ENCODE data around the gene PRPS2.

Gene PRPS2

DNA sequence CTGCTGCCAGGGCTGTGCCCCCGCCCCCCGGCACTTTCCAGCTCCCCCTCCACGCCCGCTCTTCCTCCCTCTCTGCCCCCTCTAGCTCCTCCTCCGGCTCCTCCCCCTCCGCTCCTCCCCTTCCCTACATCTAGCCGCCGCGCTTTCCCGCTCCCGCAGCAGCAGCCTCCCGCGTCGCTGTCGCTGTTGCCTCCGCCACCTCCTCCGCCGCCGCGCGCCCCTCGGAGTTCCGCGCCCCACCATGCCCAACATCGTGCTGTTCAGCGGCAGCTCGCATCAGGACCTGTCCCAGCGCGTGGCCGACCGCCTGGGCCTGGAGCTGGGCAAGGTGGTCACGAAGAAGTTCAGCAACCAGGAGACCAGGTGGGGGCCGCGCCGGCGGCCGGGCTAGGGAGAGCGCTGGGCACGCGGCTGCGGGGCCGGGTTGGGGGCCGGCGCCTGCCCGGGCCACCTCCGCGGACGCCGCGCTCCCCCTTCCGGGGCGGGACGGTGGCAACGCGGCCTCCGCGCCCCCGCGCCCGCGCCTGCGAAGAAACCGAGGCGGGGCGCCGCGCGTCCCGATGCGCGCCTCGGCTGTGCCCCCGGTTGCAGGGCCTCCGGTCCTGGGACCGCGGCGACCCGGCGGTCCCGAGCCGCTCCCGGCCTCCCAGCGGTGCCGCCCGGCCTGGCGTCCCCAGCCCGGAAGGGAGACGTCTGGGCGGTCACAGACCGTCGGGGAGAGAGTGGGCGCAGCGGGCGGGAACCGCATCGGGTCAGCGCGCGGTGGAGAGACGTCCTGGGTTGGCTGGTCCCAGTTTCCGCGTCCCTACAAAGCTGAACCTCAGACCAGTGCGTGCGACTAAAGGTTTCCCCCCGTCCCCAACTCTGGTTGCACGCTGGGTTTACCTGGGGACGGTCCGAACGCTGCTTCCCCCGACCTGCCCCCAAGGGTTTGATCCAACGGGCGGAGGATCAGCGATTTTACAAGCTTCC, at the start of gene PRPS2:
Gene PRPS2, plus strand, starts transcription at position 156 of the 972 bp plus-strand sequence. Its CDS starts 86 bp downstream, at position 242.
- peak; percentile 76 for DNase-seq

DNA sequence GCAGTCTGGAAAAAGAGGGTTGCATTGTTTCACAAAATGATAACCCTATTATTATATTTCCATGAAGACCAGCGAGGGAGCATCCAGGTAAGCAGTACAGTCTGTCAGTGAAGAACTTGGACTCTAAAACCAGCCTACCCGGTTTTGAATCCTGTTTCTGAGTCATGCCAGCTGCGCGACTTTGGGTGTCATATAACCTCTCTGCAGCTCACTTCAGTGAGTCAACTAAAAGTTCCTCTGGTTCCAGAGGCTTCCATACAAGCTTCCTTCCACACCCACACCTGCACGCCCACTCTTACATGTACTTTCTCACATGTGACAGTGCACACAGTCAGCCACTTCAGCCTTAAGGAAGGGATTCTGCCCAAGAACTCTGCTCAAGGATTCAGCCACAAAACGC, 49.8 kb upstream of the PRPS2 start:
- DNase-seq, result no peak

- DNase-seq, result no peak
These were observed 43.8 kb upstream of the PRPS2 start for GRCh38 chrX:12747433-12747832.

DNA sequence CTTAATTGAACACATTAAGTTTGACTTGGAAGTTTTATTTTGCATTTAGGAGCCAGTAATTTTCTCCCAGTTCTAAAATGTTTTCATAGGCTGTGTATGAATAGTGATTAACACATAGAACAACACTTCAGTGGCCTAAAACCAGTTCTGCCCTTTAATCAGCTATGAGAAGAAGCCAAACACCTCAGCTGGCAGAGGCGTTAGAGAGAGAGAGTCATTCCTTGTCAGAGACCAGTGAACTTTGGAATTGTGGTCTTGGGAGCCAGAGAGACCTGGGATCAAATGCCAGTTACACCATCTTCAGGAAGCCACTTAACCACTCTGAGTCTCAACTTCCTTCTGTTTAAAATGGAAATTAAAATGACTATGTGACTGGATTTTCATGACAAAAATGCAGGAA, 39.3 kb upstream of the PRPS2 start:
- DNase-seq, result no peak

GRCh38 chrX:12753366-12753765, 37.8 kb upstream of the PRPS2 start:
- DNase-seq, result no peak

- no peak for DNase-seq
These were observed 32.9 kb upstream of the PRPS2 start for GRCh38 chrX:12758291-12758690.

GRCh38 chrX:12767856-12768255, 23.4 kb upstream of the PRPS2 start:
- DNase-seq, result no peak

DNA sequence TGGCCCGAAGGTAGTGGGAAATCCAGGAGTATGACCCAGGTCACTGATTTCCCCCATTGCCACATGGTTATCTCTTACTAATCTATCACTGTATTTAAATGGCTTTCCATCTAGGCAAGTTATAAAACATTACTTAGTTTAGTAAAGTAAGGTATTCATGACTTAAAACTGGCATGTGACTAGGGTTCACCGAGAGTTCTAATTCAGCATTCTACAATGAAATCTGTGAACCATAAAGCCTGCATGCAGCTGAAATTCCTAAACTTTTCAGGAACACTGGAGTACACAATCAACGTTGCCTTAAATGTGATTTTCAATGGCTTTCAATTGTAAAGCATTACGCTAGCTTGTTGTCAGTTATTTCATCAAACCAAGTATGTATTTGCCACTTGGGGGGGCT, 22.7 kb upstream of the PRPS2 start:
- DNase-seq, result no peak

- no peak for DNase-seq
These were observed 20.8 kb upstream of the PRPS2 start for GRCh38 chrX:12770440-12770839.

- peak; percentile 70 for DNase-seq
These were observed 19.7 kb upstream of the PRPS2 start for GRCh38 chrX:12771445-12772069.

DNA sequence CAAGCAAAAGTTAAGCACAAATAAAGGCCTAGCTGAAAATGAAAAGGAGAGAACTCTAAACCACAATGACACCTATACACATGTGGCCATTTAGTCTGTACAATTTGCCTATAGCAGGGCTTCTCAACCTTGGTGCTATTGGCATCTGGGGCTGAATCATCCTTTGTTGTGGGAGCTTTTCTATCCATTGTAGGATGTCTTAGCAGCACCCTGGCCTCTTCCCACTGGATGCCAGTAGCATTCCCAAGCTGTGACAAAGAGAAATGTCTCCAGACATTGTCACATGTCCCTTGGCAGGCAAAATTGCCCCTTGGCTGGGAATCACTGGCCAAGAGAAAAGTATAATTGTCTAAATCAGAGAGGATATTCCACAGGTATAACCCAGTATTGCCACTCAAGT, 13.5 kb upstream of the PRPS2 start:
- DNase-seq, result no peak

DNA sequence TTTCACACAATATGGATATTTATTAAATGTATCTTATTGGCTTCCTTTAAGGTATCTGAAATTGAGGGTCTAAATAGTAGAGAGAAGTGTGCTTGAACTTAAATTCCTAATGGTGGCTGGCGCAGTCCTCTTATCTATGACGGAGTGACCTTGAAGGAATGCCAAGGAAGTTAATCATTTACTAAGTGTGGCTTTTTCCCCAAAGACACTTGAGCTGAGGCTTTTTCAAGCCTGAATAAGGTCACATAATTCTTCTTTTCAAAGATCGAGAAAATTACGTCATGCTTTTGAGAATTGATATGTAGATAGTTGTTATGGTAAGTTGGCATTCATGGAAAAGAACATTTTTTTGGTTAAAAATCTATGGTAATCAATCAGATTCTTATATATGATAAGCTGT, 11.7 kb upstream of the PRPS2 start:
- no peak for DNase-seq

DNA sequence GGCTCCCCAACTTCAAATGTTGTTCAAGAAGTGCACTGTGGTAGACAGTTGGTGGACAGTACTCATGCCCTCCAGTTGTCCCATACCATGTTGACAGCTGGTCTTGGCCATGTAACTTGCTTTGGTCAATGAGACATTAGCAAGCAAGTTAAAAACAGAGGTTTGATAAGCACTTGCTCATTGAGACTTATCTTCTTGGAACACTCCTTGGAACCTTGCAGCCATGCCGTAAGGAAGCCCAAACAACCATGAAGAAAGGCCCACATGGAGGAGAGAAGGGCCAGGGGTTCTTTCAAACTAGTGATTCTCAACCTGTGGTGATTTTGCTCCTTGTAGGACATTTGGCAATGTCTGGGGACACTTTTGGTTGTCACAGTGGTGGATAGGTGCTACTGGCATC, 2.6 kb upstream of the PRPS2 start:
- DNase-seq, result no peak

DNA sequence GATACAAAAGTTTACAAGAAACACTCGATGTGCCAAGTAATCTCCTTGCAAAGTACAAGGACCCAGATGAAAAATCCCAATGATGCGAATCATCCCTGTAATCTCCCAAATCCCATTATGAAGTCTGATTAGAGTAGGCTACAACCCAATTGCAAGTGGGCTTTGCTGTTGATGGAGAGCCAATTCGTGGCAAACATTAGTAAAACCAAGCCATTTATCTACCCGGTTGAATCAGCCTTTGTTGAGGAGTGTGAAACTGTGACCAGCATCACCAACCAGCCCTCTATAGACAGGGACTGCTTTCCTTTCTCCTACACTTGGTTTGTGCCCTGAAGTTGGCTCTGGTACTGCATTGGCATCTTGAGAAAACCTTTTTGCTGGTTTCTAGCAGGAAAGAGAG, 1.2 kb upstream of the PRPS2 start:
- no peak for DNase-seq

DNA sequence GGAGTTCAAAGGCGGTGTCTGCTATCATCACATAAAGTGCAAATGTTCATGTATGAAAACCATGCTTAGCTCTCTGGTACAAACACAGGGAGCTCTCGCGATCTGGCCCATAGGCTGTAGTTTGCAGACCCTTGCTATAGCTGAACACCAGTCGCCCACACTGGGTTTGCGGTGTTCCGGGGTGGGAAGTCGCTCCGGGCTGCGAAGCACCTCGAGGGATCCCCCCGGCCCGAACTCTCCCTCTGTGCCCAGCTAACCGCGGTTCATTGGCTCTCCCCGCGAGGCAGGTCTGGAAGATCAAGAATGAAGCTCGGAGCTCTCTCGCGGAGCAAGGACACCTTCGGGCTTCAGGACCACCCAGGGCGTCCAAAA, 341 bp upstream of the PRPS2 start:
- no peak for DNase-seq

DNA sequence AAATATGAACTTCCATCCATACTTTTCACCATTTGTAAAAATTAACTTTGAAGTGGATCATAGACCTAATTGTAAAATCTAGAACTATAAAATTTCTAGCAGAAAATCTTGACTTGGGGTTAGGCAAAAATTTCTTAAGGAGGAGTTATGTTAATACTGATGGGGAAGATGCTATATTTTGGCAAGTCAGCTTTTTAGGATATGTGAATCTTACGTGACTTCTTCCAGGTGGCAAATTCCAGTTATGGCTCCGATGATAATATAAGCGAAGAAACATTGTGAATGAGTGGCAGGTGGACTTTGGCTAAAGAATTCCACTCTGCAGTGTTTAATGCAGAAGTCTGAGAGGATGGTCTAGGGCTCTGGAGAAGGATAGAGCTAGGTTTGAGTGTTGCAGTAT, 1.5 kb downstream of the PRPS2 start:
- DNase-seq, result no peak

GRCh38 chrX:12794654-12795053, 3.4 kb downstream of the PRPS2 start:
- DNase-seq, result no peak

DNA sequence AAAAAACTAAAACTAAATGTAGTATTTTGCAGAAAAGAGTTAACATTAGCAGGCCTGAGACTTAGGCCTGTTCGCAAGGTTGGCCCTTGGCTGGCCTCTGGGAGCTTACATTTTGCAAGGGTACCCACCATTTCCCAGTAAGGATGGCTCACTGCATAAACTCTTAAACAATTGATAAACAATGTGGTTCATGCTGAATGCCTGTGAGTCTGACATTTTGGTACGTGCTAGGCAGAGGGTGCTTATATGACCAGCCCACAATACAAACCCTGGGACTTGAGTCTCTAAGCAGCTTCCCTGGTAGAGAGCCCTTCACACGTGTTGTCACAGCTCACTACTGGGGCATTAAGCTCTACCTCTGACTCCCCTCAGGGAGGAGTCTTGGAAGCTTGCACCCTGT, 7.4 kb downstream of the PRPS2 start:
- DNase-seq, result no peak

DNA sequence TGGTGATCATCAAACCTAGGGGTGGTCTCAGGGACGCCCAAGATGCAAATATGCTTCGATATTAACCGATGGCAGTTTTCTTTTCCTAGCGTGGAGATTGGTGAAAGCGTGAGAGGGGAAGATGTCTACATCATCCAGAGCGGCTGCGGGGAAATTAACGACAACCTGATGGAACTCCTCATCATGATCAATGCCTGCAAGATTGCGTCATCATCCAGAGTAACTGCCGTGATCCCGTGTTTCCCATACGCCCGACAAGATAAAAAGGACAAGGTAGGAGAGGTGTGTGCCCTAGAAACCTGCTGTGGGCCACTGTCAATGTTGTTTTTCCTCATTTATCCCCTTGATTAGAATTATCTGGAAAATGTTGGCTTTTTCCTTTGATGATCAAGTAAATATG, 7.9 kb downstream of the PRPS2 start:
- DNase-seq, result no peak

DNA sequence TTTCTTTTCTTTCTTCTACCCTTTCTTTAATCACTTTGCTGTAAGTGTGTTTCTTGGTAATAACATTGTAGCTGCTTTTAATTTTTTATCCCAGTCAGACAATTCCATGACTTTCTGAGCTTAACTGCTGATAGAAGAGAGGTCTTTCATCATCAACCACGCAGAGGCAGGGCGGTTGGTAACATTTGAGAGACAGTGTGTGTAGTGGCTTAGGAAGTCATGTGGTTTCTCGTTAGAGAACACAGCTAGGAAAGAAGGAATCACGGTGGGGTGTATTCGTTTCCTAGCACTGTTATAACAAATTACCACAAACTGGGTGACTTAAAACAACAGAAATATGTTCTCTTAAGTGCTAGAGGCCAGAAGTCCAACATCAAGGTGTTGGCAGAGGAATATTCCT, 11.5 kb downstream of the PRPS2 start:
- no peak for DNase-seq

DNA sequence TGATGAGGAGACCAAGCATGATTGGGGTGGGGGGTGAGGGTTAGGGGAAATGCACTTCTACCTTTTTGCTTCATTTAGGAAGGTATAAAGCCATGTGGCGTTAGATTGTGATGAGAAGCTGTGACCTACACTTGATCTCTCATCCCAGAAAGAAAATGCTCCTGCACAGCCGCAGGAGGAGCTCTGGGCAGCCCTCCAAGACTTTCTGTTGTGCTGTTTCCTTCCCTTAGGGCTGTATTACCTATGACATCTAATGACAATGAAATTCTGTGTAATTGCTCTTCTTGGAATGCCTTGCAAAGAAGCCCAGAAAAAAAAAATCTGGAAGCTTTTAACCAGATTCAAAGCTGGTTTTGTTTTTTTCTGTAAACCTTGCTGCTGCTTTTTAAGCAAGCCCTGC, 13.4 kb downstream of the PRPS2 start:
- no peak for DNase-seq

- DNase-seq, result no peak
These were observed 14.1 kb downstream of the PRPS2 start for GRCh38 chrX:12805333-12805732.

DNA sequence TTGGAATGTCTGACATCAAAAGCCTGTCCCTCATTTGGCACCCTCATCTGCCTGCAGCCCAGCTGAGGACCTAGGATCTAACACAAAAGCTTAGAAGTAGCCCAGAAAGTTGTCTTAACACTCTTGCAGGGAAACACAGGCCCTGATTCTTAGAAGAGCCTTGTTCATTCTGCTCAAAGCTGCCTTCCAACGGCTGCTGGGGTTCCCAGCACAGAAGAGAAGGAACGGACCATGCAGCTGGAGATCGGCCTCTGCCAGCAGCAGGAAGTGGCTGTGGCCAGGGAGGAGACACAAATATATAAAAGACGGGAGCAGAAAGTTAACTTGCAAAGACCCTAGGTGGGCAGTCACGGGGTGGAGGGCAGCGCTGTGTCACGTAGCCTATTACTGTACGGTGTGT, 20.4 kb downstream of the PRPS2 start:
- DNase-seq, result no peak

- peak; percentile 7 for DNase-seq
These were observed 23.2 kb downstream of the PRPS2 start for GRCh38 chrX:12814420-12814819.

GRCh38 chrX:12817528-12817927, 26.3 kb downstream of the PRPS2 start:
- no peak for DNase-seq

Data from stimulated activated CD4-positive, alpha-beta T cell treated with anti-CD3 and anti-CD28 coated beads, Interleukin-4, amount 100 ng/mL, for 1 hour (primary cell).